Measurements from ENCODE around the gene ANXA4. TPM values are rescaled to one million over a fixed set of nuclear protein-coding genes. Genes with fewer than 3 reads are reported as not detected.

Gene ANXA4
- total RNA-seq (2014; rRNA removed) (43.3 and 51.1 TPM in 2 replicates), Bru-seq, nascent RNA (percentile 72 among the genes with signal in this experiment), BruChase-seq, experiment 1, labeled RNA remaining after a 6-hour chase (percentile 60 among the genes with signal in this experiment), BruChase-seq, experiment 2, labeled RNA remaining after a 2-hour chase (percentile 67 among the genes with signal in this experiment)
- long read RNA-seq, transcript ANXA4-201 (13 exons, 2,799 nt): major isoform, 66 of 94 reads
- long read RNA-seq, partial matches to known transcripts: 11 of 94 reads
- long read RNA-seq, other reads (novel, unspliced or antisense): 15 of 94 reads

DNA sequence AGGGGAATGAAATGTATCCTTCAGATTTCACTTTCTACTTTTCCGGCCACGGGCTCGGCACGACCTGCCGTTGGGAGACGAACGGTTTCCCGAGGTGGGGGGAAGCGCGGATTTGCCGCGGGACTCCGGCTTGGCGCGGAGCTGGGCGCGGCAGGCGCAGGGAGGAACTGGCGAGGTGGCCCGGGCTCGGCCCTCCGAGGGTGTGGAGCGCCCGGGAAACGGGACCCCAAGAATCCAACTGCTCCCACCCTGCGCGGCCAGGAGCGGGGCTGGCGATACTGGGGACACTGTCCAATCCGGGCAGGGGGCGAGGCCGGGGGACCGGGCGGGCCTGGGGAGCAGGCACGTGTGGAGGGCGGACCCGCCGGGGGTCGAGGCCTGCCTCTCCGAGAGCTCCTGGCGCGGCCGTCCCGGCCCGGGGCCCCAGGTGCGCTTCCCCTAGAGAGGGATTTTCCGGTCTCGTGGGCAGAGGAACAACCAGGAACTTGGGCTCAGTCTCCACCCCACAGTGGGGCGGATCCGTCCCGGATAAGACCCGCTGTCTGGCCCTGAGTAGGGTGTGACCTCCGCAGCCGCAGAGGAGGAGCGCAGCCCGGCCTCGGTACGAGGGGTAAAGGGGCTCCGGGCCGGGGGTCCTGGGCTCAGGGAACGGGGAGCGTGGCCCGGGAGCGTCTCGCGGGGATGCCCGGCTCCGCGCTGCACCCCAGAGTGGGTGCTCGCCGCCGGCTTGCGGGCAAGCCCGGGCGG lies at the start of gene ANXA4:
Gene ANXA4 (plus strand): TSS at position 560 of the 747 bp plus-strand sequence. CDS start 39,432 bp downstream, outside the sequence.
- H3K4me3 ChIP-seq (ENCODE audit: low read length): peak within 1 kb of the TSS; percentile 85
- no TSS peak for BruUV-seq (replicated peaks)

DNA sequence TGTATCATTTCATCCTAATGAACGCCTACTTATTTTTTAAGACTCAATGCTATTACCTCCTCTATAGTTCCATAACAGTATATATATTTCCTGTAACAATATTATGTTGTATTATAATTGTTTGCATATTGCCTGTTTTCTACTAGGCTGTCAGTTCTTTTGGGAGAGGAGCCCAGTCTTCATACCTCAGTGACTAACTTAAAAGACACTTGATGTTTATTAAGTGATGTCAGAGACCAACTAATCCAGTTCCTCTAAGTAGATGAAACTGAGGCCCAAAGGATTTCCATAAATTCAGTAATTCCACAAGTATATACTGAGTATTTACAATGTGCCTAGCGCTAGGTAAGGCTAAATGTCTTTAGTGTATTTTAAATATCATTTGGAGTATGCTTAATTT lies 49.5 kb upstream of the ANXA4 start:
- no TSS peak for BruUV-seq (replicated peaks)
- Histone ChIP-seq H3K27me3 (ENCODE audit: low read length) (no peaks in the 10 kb centered on the region), H3K9me3 (ENCODE audit: low read length) (no peaks in the 10 kb centered on the region), H3K4me2 (ENCODE audit: low read length) (peak overlapping the region; percentile 42; the same call in 1 of the 2 replicates), H3K9me2 (replicated peaks; ENCODE audit: low read length) (no peaks in the 10 kb centered on the region), H3K9ac (ENCODE audit: low read length) (no peak overlapping the region), H3K4me3 (ENCODE audit: low read length) (no peak overlapping the region), H2AFZ (ENCODE audit: low read length) (no peak overlapping the region), H3K4me1 (ENCODE audit: insufficient read depth, low read length) (peaks cover 43% of the 10 kb centered on the region), H3F3A (ENCODE audit: low read length, unreplicated experiment) (peaks cover 5% of the 10 kb centered on the region), H3K36me3 (ENCODE audit: low read depth, low read length) (no peaks in the 10 kb centered on the region), H3K27ac (ENCODE audit: low read length) (peak overlapping the region; percentile 51), H3K79me2 (ENCODE audit: low read length) (no peaks in the 10 kb centered on the region), H4K20me1 (ENCODE audit: low read length) (no peaks in the 10 kb centered on the region)
- peak; percentile 50 for ATAC-seq
- peak; percentile 89 for DNase-seq
- TF ChIP-seq EZH2phosphoT487 (IDR thresholded peaks at IDR 0.05; ENCODE audit: borderline replicate concordance, low read length): no peak
- TF ChIP-seq EZH2 (IDR thresholded peaks at IDR 0.05; ENCODE audit: low read length, unreplicated experiment): no peak
- TF ChIP-seq, protein P1, sequence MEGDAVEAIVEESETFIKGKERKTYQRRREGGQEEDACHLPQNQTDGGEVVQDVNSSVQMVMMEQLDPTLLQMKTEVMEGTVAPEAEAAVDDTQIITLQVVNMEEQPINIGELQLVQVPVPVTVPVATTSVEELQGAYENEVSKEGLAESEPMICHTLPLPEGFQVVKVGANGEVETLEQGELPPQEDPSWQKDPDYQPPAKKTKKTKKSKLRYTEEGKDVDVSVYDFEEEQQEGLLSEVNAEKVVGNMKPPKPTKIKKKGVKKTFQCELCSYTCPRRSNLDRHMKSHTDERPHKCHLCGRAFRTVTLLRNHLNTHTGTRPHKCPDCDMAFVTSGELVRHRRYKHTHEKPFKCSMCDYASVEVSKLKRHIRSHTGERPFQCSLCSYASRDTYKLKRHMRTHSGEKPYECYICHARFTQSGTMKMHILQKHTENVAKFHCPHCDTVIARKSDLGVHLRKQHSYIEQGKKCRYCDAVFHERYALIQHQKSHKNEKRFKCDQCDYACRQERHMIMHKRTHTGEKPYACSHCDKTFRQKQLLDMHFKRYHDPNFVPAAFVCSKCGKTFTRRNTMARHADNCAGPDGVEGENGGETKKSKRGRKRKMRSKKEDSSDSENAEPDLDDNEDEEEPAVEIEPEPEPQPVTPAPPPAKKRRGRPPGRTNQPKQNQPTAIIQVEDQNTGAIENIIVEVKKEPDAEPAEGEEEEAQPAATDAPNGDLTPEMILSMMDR (conservative IDR thresholded peaks at IDR 0.05; ENCODE audit: low read depth, low read length): no peak
- intact Hi-C loops (cut with micrococcal nuclease): no loop called here
- ChIA-PET CTCF (no interaction called here), POLR2A (ENCODE audit: unreplicated experiment) (no interaction called here)

More for the DNA sequence above, at the start of gene ANXA4:
- Histone ChIP-seq H3K27ac (ENCODE audit: low read length) (peak within 1 kb of the TSS; percentile 82), H4K20me1 (ENCODE audit: low read length) (no peaks in the 10 kb centered on the region), H3K9ac (ENCODE audit: low read length) (peak within 1 kb of the TSS; percentile 92), H3K4me2 (ENCODE audit: low read length) (peak within 1 kb of the TSS; percentile 94), H3F3A (ENCODE audit: low read length, unreplicated experiment) (peaks cover 7% of the 10 kb centered on the region), H3K4me1 (ENCODE audit: insufficient read depth, low read length) (peaks cover 17% of the 10 kb centered on the region), H3K36me3 (ENCODE audit: low read depth, low read length) (peaks cover 4% of the 10 kb centered on the region; the same call in 1 of the 2 replicates), H3K9me3 (ENCODE audit: low read length) (no peaks in the 10 kb centered on the region), H2AFZ (ENCODE audit: low read length) (peak within 1 kb of the TSS; percentile 91), H3K9me2 (replicated peaks; ENCODE audit: low read length) (no peaks in the 10 kb centered on the region), H3K27me3 (ENCODE audit: low read length) (no peaks in the 10 kb centered on the region), H3K79me2 (ENCODE audit: low read length) (peaks cover 41% of the 10 kb centered on the region)
- CTCF ChIA-PET: interaction anchor here (0.8 to 2.4 kb wide), 4 partner anchors 14 to 75 kb away, joined by 4 to 14 read pairs (median 5); no protein-coding TSS in a partner anchor
- ATAC-seq (peak; percentile 91), DNase-seq (peak; percentile 89)
- TF ChIP-seq EZH2phosphoT487 (IDR thresholded peaks at IDR 0.05; ENCODE audit: borderline replicate concordance, low read length): no peak
- TF ChIP-seq, protein P1 (conservative IDR thresholded peaks at IDR 0.05; ENCODE audit: low read depth, low read length): no peak
- TF ChIP-seq EZH2 (IDR thresholded peaks at IDR 0.05; ENCODE audit: low read length, unreplicated experiment): no peak
- POLR2A ChIA-PET (ENCODE audit: unreplicated experiment): interaction anchor here (0.6 to 1.0 kb wide), 4 partner anchors 14 to 172 kb away, joined by 3 to 9 read pairs (median 6); partner anchors contain the start of gene MXD1
- intact Hi-C loops (cut with micrococcal nuclease): loop anchor here (1.0 to 5.0 kb wide), 5 partner anchors 15 to 151 kb away; partner anchors contain the start of gene SNRNP27

Data from PC-3 (cell line).